ENCODE data around the gene RPL19.

RPL19 gene

DNA sequence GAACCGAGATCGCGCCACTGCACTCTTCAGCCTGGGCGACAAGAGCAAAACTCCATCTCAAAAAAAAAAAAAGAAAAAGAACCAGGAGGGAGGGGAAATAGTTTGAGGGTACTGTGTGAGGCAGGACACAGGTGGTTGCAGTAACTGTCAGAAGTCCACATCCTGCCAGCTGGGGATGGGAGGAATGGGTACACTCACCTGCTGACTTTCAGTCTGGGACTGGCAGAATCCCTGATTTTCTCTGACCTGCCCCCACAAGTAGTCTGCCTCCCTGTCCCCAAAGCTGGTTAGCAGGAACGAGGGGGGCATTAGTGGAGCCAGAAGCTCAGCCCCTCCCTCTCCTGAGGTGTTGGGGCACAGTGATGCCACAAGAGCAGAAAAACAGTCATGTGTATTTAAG is 27.0 kb upstream of the RPL19 start:
- no peak for DNase-seq

DNA sequence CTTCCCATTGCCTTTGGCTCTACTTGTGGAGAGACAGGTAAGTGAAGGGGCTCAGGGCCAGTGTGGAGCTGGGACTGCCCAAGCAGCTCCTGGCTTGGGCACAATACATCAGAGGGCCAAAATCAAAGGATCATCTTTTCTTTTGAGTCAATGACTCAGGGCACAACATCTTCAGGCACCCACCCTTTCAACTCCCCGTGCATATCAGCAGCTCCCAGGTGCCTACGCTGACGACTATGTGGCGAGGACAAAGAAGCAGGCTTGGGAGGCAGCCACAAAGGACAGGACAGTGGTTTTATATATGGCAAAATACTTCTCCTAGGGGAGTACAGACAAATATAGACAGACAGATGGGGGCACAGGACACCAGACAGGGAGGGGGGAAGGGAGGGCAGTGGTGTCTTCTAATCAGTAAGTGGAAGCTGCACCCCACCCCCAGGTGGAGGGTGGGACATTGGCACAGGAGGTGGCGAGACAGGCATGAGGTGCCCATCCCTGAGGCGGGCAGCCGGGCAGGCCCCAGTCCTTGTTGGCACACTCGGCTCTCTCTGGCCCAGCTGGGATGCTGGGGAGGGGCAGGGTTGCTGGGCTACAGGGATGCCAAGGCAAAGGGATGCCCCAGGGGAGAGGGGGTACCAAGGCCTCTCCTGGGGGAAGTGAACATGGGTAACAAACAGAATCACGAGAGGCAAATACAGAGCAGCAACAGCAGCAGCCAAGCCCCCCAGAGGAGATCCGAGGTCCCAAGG is 26.4 kb upstream of the RPL19 start:
- no peak for DNase-seq

DNA sequence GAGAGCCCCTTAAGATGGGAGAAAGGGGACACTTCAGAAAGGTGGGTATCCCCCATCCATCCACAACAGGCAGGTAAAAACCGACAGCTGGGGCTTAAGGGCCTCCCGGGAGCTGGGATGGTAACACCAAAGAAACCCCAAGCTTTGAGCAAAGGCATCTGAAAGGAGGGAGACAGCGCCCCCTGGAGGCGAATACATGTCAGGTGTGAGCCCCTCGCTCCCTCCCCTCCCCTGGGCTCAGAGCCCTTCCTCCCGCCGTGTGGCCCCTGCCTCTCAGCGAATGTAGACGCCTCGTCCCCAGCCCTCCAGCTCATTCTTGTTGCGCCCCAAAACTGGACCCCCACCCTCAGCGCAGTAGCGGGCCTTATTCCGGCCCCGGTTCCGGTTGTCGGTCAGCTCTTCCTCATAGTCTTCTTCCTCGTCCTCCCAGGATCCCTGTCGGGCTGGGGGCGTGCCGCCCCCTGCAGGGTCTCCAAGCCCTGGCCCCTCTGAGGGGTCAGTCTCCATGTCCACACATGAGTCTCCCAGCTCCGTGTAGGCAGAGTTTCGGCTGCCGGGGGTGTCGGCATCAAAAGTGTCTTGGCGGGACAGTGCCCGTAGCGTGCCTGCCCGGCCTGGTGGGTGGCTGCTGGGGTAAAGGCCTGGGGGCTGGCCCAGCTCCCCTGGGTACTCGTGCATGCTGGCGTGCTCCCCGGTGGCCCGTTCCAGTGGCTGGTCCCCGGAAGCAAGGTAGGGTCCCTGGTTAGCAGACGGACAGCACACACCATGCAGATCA is 25.0 kb upstream of the RPL19 start:
- peak; percentile 56 to 58 for DNase-seq

DNA sequence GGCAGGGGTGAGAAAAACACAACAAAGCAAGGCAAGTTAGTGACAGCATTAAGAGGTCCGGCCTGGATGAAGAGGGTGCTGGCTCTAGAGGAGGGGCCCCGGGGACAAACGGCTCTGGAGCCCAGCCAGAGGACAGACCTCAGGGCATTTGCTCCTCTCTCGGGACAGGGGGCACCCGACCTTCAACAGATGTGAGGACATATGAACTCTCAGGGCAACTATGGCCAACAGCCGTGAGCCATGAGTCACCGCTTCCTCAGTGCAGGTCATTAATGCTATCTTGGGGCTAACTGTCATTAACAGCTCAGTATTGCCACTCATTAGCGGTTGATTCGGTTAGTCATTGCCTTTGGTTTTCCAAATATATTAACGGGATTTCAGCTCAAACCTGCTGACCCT is 24.4 kb upstream of the RPL19 start:
- peak in 1 of 2 donors; percentile 55 for DNase-seq

DNA sequence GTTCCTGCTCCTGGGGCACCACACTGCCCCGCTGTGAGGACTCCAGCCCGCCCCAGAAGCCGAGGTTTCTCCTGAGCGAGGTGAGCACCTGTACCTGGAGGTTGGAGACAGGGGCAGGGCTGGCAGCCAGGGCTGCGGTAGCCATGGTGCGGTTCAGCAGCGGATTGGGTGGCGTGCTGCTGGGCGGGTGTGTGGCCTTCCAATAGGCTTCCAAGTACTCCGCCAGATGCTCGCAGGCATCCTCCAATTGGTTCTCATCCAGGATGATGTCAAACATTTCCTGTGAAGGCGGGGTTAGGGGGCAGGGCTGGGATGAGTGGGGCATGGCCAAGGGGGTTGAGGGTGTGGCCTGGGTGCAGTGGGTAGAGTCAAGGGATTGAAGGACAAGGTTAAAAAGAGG is 22.8 kb upstream of the RPL19 start:
- no peak for DNase-seq

DNA sequence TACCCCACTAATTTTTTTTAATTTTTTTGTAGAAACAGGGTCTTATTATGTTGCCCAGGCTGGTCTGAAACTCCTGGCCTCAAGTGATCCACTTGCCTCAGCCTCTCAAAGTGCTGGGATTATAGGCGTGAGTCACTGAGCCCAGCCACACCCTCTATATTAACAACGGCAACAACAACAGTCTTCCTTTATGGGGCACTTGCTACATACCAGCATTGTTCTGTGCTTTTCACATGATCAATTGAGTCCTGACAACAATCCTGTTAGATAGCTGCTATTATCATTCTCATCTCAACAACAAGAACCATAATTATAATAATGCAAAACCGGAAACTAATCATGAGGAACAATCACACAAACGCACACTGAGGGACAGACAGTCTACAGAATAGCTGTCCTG is 21.5 kb upstream of the RPL19 start:
- DNase-seq: no peak

DNA sequence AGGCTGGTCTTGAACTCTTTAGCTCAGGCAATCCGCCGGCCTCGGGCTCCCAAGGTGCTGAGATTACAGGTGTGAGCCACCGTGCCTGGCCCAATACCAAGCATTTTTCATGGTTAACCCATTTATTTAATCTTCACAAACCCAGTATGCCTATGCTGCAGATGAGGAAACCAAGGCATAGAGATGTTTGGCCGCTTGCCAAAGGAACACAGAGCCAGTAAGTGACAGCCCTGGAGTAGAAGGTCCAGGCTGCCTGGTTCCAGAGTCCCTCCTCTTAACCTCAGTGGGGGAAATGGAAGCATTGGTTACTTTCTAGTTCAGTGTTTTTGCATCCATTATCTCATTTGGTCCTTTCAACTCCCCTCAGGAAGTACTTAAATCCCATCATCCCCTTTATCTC is 18.8 kb upstream of the RPL19 start:
- no peak for DNase-seq

DNA sequence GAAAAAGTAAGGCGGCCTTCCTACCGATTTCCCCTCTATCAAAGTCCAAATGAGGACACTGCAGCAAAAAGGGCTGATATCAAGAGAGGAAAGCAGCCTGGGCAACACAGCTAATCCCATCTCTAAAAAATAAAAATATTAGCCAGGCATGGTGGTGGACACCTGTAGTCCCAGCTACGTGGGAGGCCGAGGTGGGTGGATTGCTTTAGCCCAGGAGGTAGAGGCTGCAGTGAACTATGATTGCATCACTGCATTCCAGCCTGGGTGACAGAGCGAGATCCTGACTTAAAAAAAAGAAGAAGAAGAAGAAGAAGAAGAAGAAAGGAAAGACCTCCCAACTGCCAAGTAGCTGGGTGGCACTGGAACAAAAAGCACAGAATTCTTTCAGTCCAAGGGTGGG is 17.0 kb upstream of the RPL19 start:
- no peak for DNase-seq

DNA sequence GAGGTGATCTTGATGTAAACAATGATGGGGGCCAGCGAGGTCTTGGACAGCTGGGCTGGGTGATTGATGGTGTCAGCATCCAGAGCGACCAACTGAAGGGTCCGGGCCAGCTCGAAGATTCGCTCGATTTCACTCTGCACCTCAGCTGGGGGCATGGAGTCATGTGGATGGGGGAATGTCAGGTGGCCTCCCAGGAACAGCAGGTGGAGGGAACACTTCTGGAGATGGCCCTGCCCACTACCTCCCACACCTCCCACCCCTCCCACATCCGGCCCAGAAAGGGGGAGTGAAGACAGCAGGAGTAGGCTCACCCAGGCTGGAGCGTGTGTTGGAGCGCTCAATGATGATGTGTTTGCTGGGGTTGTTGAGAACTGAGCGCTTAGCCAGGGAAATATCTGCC is 16.4 kb upstream of the RPL19 start:
- DNase-seq: no peak

DNA sequence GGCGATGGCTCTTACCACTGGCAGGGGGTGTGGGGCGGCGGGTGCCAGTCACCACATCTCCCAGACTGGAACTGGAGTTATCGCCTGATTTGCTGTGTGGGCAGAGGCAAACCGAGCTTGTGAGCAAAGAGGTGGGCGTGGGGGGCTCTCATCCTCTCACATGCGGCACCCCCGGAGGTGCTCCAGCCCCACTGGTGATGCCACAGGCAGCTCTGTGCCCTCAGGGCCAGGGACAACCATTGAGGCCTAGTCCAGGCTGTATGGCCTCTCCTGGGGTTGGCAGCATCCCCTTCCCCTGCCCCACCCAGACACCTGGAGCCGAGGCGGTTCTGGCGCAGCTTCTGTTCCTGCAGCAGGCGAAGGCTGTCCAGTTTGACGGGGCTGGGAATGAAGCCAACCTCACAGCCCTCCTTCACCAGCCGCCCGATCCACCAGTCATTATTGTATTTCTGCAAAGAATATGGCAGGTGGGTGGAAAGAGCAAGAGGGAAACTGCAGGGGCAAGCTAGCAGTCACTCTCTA is 13.5 kb upstream of the RPL19 start:
- DNase-seq: no peak

DNA sequence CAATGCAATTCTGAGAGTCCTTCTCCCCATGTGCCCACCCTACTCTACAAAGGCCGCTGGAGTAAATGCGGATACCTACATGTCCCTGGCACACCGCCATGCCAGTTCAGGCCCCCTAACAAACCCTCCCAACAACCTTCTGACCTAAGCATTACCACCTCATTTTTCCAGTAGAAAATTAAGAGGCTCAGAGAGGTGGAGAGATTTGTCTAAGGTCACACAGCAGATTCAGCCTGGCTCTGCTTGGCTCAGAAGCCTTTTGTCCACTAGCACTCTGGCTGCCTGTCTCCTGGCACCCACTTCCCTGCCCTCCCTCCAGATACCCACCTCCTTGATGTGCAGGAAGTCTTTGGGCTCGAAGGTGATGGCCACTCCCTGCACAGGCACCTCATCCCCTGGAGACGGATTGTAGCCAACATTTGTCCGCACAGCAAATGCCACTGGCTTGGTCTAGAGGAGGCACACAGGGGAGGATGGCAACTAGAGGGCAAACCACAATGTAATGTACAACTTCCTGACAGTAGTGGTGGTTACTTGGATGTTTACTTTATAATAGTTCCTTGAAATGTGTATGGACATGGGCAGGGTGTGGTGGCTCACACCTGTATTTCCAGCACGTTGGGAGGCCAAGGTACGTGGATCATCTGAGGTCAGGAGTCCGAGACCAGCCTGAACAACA is 12.8 kb upstream of the RPL19 start:
- DNase-seq: no peak

DNA sequence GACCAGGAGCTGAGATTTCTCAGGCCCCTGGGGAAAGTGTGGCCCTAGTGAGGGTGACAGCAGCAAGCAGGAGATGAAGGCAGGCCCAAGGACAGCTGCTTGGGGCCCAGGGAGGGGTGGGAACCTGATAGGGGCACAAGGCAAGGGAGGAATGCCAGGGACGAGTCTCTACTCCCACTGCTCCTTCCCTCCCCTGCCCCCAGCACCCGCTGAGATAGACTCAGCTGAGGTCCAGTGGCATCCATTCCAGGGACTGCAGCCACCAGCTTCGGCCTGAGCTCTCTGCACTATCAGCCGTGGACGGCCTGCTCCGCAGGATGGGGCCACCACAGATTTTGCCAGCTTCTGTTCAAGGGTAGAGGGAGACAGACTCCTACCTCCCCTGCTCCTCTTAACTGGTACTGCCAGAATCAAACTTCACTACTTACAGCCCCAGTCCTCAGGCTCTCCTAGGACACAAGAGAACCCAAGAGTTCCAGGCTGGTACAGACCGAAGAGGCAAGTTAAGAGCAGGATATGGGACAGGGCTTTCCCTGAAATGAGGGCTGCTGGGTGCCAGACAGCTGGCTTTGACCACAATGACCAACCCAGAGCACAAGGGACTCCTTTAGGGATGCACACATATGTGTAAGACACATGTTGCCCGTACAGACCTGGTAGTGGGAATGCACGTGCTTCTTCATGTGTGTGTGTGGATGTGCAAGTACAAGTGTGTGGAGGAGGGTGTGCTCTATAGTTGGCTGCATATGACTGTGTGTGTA is 8.2 kb upstream of the RPL19 start:
- DNase-seq: no peak

DNA sequence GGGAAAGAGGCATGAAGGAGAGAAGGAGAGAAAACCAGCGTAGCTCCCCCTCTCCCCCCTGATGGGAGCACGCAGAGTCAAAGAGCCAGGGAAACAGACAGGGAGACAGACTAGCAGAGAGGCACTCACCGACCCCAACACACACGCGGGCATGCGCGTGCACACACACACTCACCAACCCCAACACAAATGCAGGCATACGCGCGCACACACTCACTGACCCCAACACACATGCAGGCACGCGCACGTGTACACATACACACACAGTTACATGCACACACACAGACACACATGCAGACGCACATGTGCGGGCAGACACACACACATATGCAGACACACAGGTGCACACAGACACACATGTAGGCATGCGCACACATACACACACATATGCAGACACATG is 7.2 kb upstream of the RPL19 start:
- no peak for DNase-seq

DNA sequence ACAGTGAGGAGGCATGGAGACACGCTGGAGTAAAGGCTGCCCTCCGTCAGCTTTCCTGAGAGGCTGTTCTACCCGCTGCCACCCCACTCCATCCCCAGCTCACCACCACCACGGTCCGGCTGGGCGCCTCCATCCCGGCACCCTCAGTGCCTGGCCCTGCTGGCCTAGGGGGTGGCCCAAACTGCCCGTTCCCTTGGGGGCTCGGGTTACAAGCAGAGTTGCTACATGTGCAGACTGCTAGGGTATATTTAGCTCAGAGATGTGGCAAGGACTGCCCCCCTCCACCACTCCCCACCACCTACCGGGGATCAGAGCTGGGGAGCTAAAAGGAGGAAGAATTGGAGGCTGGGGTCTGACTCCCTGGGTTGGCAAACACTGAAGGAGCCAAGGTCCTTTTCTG is 6.7 kb upstream of the RPL19 start:
- no peak for DNase-seq

DNA sequence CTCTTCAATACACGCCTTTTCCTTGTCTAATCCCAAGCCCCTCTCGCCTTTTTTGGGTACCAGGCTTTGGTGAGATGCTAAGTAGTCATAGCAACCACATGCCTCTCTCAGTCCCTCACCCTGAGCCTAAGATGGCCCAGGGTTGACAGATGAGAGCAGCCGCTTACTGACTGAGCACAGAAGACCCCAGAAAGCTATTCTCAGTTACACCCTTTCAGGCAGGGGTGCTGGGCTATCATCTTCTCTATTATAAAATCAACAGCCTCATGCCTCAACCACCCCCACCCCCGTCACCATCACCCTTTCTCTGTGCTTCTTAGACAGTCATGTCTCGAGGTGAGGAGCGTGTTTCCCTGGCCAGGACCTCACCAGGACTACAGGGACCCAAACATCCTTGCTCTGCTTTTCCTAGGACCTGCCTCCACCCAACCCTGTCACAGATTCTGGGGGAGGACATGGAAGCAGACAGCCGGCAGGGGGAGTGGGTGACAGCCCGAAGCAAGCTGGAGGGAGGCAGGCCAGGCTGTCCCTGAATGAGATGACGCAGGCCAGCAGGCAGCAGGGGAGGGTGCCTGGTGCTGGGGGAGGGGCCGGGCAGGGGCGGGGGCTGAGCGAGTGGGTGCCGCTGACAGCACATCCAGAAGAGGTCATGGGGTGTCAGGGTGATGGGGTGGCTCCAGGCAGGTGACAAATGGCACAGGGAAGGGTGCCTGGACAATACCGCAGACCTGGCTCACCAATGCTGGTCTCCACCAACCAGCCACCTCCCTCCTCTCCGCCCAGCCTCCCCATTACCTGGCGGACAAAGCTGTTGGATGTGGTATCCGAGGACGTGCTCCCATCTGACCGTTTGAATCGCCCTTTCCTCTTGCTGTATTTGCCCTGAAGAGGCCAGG is 5.7 kb upstream of the RPL19 start:
- no peak for DNase-seq

DNA sequence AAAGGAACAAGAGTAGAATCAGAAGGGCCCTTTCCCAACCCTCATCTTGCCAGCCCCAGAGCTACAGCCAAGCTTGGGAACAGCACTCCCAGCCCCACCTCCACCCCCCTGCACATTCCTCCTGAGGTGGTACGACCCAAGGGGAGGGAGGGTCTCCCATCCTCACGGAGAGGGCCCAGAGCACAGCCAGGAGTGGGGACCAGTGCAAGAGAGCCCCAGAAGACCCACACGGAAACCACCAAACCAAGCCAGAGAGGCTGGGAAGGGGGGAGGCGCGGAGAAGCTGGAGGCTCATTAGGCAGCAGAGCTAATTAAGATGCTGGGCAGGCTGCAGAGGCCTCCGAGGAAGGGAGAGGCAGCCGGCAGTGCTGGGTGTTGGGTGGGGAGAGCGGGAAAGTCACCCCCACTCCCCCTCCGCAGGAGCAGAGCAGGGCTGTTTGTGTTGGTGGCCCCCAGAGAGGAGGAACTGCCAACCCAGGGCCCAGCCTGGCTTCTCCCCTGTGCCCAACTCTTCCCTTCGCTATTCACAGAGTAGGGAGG is 5.0 kb upstream of the RPL19 start:
- no peak for DNase-seq

DNA sequence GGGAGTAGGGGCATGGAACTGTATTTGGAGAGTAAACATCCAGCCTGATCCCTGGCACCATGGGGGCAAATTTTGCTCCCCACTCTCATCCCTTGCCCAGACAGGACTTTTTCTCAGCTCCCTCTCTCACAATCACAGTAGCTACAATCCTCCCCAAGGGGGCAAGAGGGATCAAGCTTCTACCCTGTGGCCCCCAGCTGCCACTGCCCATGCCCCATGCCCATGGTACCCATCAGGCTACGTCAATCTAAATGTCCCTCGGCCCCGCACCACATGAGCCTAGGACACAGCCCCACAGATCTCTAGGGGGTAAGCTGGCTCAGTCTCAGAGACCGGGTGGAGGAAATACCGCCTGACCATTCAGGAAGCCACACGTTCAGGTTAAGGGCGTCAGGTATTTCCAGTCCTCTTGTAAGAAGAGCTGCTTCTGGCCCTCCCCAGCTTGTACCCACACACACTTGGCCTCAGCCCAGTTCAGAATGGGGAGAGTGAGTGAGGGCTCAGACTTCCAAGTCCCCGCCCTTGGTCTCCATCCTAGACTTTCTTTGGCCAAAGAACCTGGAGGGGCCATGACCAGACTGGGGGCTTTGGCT is 4.4 kb upstream of the RPL19 start:
- DNase-seq: no peak

DNA sequence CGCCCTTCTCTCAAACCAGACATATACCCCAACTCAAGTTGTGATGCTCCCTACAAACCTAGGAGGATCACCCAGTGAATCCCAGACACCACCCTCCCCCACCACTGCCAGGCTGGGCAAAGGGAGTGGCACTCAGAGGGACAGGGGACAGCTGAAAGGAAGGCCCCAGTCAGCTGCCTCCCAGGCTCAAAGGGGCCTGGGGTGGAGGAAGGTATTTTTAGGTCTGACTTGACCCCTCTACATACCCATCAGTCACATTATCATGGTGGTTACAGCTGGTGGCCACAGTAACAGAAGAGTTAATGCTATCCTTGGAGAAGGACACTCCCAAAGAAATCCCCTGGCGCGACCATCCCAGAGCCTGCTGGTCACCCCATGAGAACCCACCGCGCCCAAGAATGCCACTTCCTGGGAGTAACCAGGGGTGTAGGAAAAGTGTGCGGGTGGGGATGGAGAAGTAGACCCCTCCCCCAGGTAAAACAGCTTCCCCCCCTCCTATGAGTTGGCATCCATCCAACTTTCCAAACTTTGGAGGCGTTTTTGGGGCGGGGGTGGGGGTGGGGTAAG is 3.8 kb upstream of the RPL19 start:
- no peak for DNase-seq

DNA sequence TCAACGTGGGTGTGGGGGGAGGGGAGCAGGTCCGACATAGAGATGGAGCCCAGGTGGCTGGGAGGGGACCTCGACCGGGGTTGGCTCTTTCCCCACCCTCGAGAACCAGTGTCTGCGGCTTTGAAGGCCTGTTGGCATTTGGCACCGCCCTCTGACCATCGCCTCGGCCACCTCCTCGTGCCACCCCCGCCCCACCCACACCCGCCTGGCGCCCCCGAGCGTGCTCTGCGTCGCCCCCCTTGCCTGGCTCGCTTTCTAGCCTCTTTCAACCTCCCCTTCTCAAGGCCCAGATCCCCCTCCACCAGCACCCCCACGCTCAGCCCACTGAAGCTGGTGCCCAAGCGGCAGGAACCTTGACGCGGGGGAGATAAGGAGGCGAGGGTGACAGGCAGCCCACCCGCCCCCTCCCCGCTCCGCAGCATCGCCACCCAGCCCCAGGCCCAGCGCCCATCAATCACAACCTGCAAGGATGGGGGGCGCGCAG is 3.2 kb upstream of the RPL19 start:
- DNase-seq: no peak

DNA sequence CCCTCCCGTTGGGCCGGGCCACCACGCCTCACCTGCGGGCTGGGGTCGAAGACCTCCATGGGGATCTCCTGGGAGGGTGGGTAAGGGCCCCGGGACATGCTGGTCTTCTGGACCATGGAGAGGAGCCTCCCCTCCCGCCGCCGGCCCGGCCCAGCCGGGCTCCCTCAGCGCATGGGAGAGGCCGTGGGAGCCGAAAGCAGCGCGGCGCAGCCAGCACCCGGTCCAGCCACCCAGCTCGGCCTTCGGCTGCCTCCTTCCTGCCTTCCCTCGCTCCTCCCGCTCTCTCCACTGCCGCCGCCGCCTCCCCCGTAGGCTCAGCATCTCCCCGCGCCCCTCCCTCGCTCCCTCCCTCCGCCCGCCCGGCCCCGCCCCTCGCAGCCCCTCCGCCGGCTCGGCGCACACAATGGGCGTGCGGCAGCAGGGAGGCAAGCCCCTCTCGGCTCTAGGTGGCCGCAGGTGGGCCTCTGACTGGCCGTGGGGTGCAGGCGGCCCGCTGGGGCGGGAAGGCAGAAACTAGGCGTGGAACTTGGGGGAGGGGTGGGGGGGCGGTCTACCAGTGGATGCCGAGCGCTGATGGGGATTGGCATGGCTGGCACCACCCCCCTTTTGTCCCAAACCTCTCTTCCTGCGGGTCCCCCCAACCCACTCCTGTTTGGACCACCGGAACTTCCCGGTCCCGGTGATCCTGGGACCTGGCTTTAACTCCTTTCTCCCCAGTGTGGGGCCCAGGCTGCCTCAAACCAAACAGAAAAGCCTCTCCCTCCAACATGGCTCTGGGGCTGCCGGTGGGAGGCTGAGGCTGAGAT is 2.5 kb upstream of the RPL19 start, which contains the start of gene CACNB1:
CACNB1 (minus strand) TSS at position 290 of the 806 bp plus-strand sequence; CDS start at position 116, 174 bp downstream.
- no peak for DNase-seq

Measured in inflammatory macrophage (primary cell).